CD4-positive, CD25-positive, alpha-beta regulatory T cell (primary cell): ENCODE data around the gene TBC1D22A. TPM values are rescaled to one million over a fixed set of nuclear protein-coding genes. Genes with fewer than 3 reads are reported as not detected.
A peak's percentile ranks its signal among the peaks of the same experiment; 100 is the strongest.

Experiments used
- ATAC-seq, 2 donors: fragments of 150-1000 bp; cut with Tn5 transposase; one replicate each; pipeline ENCODE4 v1.10.0; 2021; ENCODE audit warnings: low read depth in 2 of 2, moderate number of reproducible peaks in 2 of 2, moderate library complexity in 1 of 2
- DNase-seq, 3 donors: peaks; one replicate each; pipeline versions ENCODE4 v3.0.0 to v3.0.0-alpha.2; 2012 to 2022; ENCODE audit warnings: mixed read lengths in 1 of 3
- H3K27ac ChIP-seq: one replicate; pipeline ENCODE4 v1.7.0; 2013; ENCODE audit warnings: mild to moderate bottlenecking, low read length; ENCODE audit not compliant: insufficient read depth, poor library complexity, severe bottlenecking
- H3K27me3 ChIP-seq: one replicate; pipeline ENCODE4 v1.7.0; 2013; ENCODE audit warnings: low read length; ENCODE audit not compliant: control insufficient read depth, insufficient read depth
- H3K36me3 ChIP-seq: one replicate; pipeline ENCODE4 v1.7.0; 2013; ENCODE audit warnings: mild to moderate bottlenecking, low read length, moderate library complexity; ENCODE audit not compliant: control insufficient read depth, insufficient read depth
- H3K4me1 ChIP-seq: 2 replicates; pipeline ENCODE4 v1.7.0; 2013; ENCODE audit warnings: mild to moderate bottlenecking, low read length; ENCODE audit not compliant: insufficient read depth, control insufficient read depth, poor library complexity, severe bottlenecking
- H3K4me3 ChIP-seq: one replicate; pipeline ENCODE4 v1.7.0; 2013; ENCODE audit warnings: low read depth, mild to moderate bottlenecking, low read length, moderate library complexity
- H3K9me3 ChIP-seq, 2 experiments: 1 replicate in 1 of 2; 2 replicates in 1 of 2; pipeline ENCODE4 v1.7.0; 2013; ENCODE audit warnings: low read length in 2 of 2, mild to moderate bottlenecking in 1 of 2, moderate library complexity in 1 of 2; ENCODE audit not compliant: control insufficient read depth in 2 of 2
- H3K27ac Mint-ChIP-seq, 3 donors: one replicate each; pipeline ENCODE4 v1.8.0; 2020 to 2022; ENCODE audit warnings: mild to moderate bottlenecking in 3 of 3, mixed read lengths in 3 of 3, moderate library complexity in 2 of 3
- H3K27me3 Mint-ChIP-seq: one replicate; pipeline ENCODE4 v1.8.0; 2022; ENCODE audit warnings: mild to moderate bottlenecking, mixed read lengths
- H3K36me3 Mint-ChIP-seq: one replicate; pipeline ENCODE4 v1.8.0; 2020; ENCODE audit warnings: mixed read lengths
- H3K4me1 Mint-ChIP-seq, 4 donors: one replicate each; pipeline ENCODE4 v1.8.0; 2020 to 2022; ENCODE audit warnings: mixed read lengths in 4 of 4, mild to moderate bottlenecking in 1 of 4
- H3K4me3 Mint-ChIP-seq, 4 donors: one replicate each; pipeline ENCODE4 v1.8.0; 2020 to 2022; ENCODE audit warnings: mild to moderate bottlenecking in 4 of 4, mixed read lengths in 4 of 4, moderate library complexity in 3 of 4
- H3K9me3 Mint-ChIP-seq, 7 donors: one replicate each; pipeline ENCODE4 v1.8.0; 2020 to 2022; ENCODE audit warnings: mixed read lengths in 7 of 7, mild to moderate bottlenecking in 3 of 7, moderate library complexity in 2 of 7
- polyA plus RNA-seq, 4 donors: library from polyadenylated mRNA; unstranded; fragments of 300-500 nt; fragmentation: Illumina TruSeq; gene quantifications; one replicate each; pipeline ENCODE4 v1.2.3, GENCODE V29; 2021
- total RNA-seq: library from RNA; stranded (reverse); gene quantifications from one replicate; pipeline ENCODE4 v1.2.3, GENCODE V29; 2022

Gene TBC1D22A
- total and polyA plus RNA-seq, 5 donors from 2014 or later: 19.8 to 42.5 (median 24.3) TPM

GRCh38 chr22:46862418-46863324 lies 100.2 kb downstream of the TBC1D22A start:
- no peak overlapping the region for H3K27ac ChIP-seq
- peaks cover 4% of the 10 kb centered on the region for H3K36me3 ChIP-seq
- peaks cover 0 to 18% (median 13%) of the 10 kb centered on the region in 4 donors for H3K4me1 Mint-ChIP-seq
- peaks cover 0 to 2% (median 0%) of the 10 kb centered on the region in 7 donors for H3K9me3 Mint-ChIP-seq
- no peak overlapping the region for H3K4me3 Mint-ChIP-seq
- H3K4me3 ChIP-seq: no peak overlapping the region
- peaks cover 46% of the 10 kb centered on the region for H3K36me3 Mint-ChIP-seq
- H3K27me3 Mint-ChIP-seq: no peaks in the 10 kb centered on the region
- no peak overlapping the region for H3K27ac Mint-ChIP-seq
- no peak for ATAC-seq
- H3K9me3 ChIP-seq: no peaks in the 10 kb centered on the region
- DNase-seq: no peak
- peaks cover 2% of the 10 kb centered on the region for H3K4me1 ChIP-seq
- no peaks in the 10 kb centered on the region for H3K27me3 ChIP-seq

GRCh38 chr22:46863794-46864193 lies 101.3 kb downstream of the TBC1D22A start:
- peaks cover 41% of the 10 kb centered on the region for H3K36me3 Mint-ChIP-seq
- H3K27ac ChIP-seq: no peak overlapping the region

GRCh38 chr22:46864314-46865051 lies 102.0 kb downstream of the TBC1D22A start:
- Mint-ChIP-seq H3K27me3 (no peaks in the 10 kb centered on the region), H3K36me3 (peaks cover 48% of the 10 kb centered on the region), H3K27ac (no peak overlapping the region), H3K4me1 (peaks cover 0 to 23% (median 13%) of the 10 kb centered on the region in 4 donors), H3K9me3 (peaks cover 0 to 10% (median 3%) of the 10 kb centered on the region in 7 donors), H3K4me3 (no peak overlapping the region)
- ATAC-seq (no peak), DNase-seq (no peak)
- Histone ChIP-seq H3K36me3 (peaks cover 11% of the 10 kb centered on the region), H3K27ac (no peak overlapping the region), H3K27me3 (no peaks in the 10 kb centered on the region), H3K9me3 (no peaks in the 10 kb centered on the region), H3K4me1 (peaks cover 2% of the 10 kb centered on the region), H3K4me3 (no peak overlapping the region)

More at GRCh38 chr22:46863794-46864193, 101.3 kb downstream of the TBC1D22A start:
- peaks cover 2% of the 10 kb centered on the region for H3K4me1 ChIP-seq
- Mint-ChIP-seq H3K27me3 (no peaks in the 10 kb centered on the region), H3K27ac (no peak overlapping the region), H3K4me1 (peaks cover 0 to 19% (median 13%) of the 10 kb centered on the region in 4 donors), H3K9me3 (peaks cover 0 to 4% (median 0%) of the 10 kb centered on the region in 7 donors), H3K4me3 (no peak overlapping the region)
- DNase-seq: no peak
- H3K4me3 ChIP-seq: no peak overlapping the region
- H3K27me3 ChIP-seq: no peaks in the 10 kb centered on the region
- peaks cover 7% of the 10 kb centered on the region for H3K36me3 ChIP-seq
- no peak for ATAC-seq
- no peaks in the 10 kb centered on the region for H3K9me3 ChIP-seq

- DNase-seq: no peak
- Mint-ChIP-seq H3K36me3 (peaks cover 51% of the 10 kb centered on the region), H3K27ac (no peak overlapping the region), H3K9me3 (peaks cover 0 to 10% (median 3%) of the 10 kb centered on the region in 7 donors), H3K27me3 (no peaks in the 10 kb centered on the region), H3K4me3 (no peak overlapping the region), H3K4me1 (peaks cover 0 to 23% (median 13%) of the 10 kb centered on the region in 4 donors)
- Histone ChIP-seq H3K27ac (no peak overlapping the region), H3K36me3 (peaks cover 14% of the 10 kb centered on the region), H3K4me3 (no peak overlapping the region), H3K9me3 (peaks cover 1 to 4% of the 10 kb centered on the region in 2 experiments), H3K27me3 (no peaks in the 10 kb centered on the region), H3K4me1 (peaks cover 2% of the 10 kb centered on the region)
- ATAC-seq: no peak
These were observed 102.6 kb downstream of the TBC1D22A start for GRCh38 chr22:46865052-46865434.

GRCh38 chr22:46865642-46866041 lies 103.2 kb downstream of the TBC1D22A start:
- H3K4me1 Mint-ChIP-seq: peaks cover 0 to 23% (median 13%) of the 10 kb centered on the region in 4 donors
- Histone ChIP-seq H3K36me3 (peaks cover 19% of the 10 kb centered on the region), H3K4me1 (peaks cover under 1% of the 10 kb centered on the region), H3K27ac (no peak overlapping the region), H3K4me3 (no peak overlapping the region), H3K9me3 (peaks cover 7 to 10% of the 10 kb centered on the region in 2 experiments), H3K27me3 (no peaks in the 10 kb centered on the region)
- H3K27me3 Mint-ChIP-seq: no peaks in the 10 kb centered on the region
- peaks cover 57% of the 10 kb centered on the region for H3K36me3 Mint-ChIP-seq
- H3K4me3 Mint-ChIP-seq: no peak overlapping the region
- DNase-seq (no peak), ATAC-seq (no peak)
- H3K27ac Mint-ChIP-seq: peak overlapping the region in 1 of 3 donors; percentile 46
- H3K9me3 Mint-ChIP-seq: peaks cover 0 to 13% (median 4%) of the 10 kb centered on the region in 7 donors

- Mint-ChIP-seq H3K4me3 (no peak overlapping the region), H3K27me3 (no peaks in the 10 kb centered on the region), H3K36me3 (peaks cover 66% of the 10 kb centered on the region), H3K9me3 (peaks cover 0 to 23% (median 8%) of the 10 kb centered on the region in 7 donors), H3K27ac (no peak overlapping the region), H3K4me1 (peaks cover 0 to 23% (median 14%) of the 10 kb centered on the region in 4 donors)
- DNase-seq (no peak), ATAC-seq (no peak)
- no peaks in the 10 kb centered on the region for H3K4me1 ChIP-seq
- H3K4me3 ChIP-seq: no peak overlapping the region
- H3K9me3 ChIP-seq: peaks cover 17 to 20% of the 10 kb centered on the region in 2 experiments
- no peaks in the 10 kb centered on the region for H3K27me3 ChIP-seq
- no peak overlapping the region for H3K27ac ChIP-seq
- H3K36me3 ChIP-seq: peaks cover 19% of the 10 kb centered on the region
These were observed 104.1 kb downstream of the TBC1D22A start for GRCh38 chr22:46866591-46866990.

- peaks cover 0 to 26% (median 10%) of the 10 kb centered on the region in 7 donors for H3K9me3 Mint-ChIP-seq
- Histone ChIP-seq H3K4me3 (no peak overlapping the region), H3K27me3 (no peaks in the 10 kb centered on the region), H3K9me3 (peaks cover 20 to 25% of the 10 kb centered on the region in 2 experiments), H3K27ac (no peak overlapping the region), H3K4me1 (no peaks in the 10 kb centered on the region), H3K36me3 (peaks cover 19% of the 10 kb centered on the region)
- ATAC-seq (no peak), DNase-seq (no peak)
- no peaks in the 10 kb centered on the region for H3K27me3 Mint-ChIP-seq
- H3K27ac Mint-ChIP-seq: no peak overlapping the region
- H3K36me3 Mint-ChIP-seq: peaks cover 65% of the 10 kb centered on the region
- no peak overlapping the region for H3K4me3 Mint-ChIP-seq
- peaks cover 0 to 21% (median 14%) of the 10 kb centered on the region in 4 donors for H3K4me1 Mint-ChIP-seq
These were observed 104.7 kb downstream of the TBC1D22A start for GRCh38 chr22:46867106-46867505.
